Measurements from ENCODE around the gene SHC2.

GRCh38 chr19:501646-502045, 40.8 kb upstream of the SHC2 start:
- TF ChIP-seq CTCF (IDR thresholded peaks at IDR 0.05) (no peak), POLR2A (IDR thresholded peaks at IDR 0.05) (no peak)

Measured in adrenal gland (tissue), 5 donors.